NCI-H2196 treated with DMSO at 0.1 percent for 48 hours (cell line): ENCODE measurements around the gene GDPD3.

Experiments
- DNase-seq: peaks from one replicate; lab custom pipeline; 2025; ENCODE audit not compliant: unreplicated experiment; lab: John Stamatoyannopoulos, UW

GDPD3 gene

DNA sequence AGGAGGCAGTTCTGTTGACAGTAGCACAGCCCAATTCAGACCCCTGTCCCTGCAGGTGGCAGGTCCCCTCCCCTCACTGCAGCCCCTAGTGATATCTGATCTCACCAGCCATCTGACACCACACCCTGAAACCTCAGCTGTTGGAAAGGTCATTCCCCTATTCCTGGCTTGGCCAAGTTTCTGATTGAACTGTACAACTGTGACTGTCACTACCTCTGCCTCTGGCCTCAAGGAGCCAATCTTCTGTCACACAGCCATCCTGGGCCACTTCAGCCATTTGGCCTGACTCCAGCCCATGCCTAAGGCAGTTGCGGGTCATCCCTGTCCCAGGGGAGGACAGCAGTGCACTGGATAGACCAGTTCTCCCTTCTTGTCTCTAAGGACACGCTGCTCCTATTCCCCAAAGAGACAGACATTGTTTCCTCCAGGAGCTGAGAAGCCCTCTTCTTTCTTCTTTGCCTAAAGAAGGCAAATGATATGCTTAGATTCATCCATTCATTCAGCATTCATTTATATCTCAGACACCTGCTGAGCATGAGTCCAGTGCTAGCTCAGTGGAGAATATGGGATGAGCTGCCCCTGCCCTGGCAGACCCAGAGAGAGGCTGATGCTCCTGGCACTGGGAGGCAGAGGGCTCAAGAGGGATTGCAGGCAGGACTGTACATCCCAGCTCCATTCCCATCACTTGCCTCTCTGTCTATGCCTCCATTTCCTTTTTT lies 52.3 kb downstream of the GDPD3 start:
- DNase-seq = no peak

DNA sequence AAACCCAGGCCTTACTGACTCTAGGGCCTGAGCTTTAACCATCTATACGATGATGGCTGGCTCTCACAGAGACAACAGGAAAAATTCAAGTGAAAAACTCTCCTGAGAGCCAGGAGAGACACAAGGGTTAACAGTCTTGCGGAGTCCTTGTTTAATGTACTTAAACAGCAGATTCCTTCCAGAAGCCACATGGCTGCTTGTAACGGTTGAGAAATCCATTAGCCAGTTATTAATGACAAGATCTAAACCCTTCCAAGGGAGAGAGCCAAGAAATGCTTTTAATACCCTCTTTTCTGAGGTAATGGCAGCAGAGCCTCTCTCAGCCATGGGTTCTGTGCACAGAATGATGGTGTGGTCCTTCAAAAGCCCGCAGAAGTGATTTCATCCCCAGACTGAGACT lies 53.0 kb downstream of the GDPD3 start:
- no peak for DNase-seq

DNA sequence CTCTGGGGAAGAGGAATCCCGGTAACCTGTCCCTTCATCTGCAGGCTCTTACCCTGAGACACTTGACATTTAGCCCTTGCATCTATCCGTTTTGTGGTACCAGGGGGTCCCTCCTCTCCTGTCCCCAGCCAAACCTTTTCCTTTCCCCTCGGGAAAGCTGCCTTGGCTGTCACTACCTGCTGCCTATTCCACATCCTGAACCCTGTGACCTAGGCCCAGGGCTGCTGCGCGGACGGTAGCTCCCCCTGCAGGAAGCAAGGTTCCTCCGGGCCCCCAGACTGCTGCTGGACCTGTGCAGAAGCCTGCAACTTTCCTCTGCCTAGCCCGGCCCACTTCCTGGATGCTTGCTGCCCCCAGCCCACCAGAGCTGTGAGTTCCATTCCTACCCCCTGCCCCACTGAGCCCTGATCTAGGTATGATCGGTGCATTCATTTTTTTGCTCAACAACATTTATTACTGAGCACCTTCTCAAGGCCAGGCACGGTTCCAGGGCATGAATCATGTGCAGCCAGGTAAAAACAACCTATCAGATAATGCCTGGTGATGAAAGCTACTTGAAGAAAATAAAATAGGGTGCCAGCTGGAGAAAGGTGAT lies 58.3 kb downstream of the GDPD3 start:
- DNase-seq = peak; percentile 42
